ENCODE data around the gene MOV10L1. TPM values are rescaled to one million over a fixed set of nuclear protein-coding genes. Genes with fewer than 3 reads are reported as not detected.

MOV10L1 gene
- total RNA-seq, 2 experiments from 2014 or later = not detected

- Histone ChIP-seq H3K36me3 (ENCODE audit: insufficient read depth, low read length) (no peaks in the 10 kb centered on the region), H3K27me3 (ENCODE audit: control insufficient read depth in 1 of 2, insufficient read depth in 2 of 2, low read length in 2 of 2) (peaks cover 0 to 2% of the 10 kb centered on the region in 2 experiments), H3K27ac (ENCODE audit: low read depth in 1 of 2, low read length in 2 of 2) (no peak overlapping the region), H3K9me3 (ENCODE audit: control insufficient read depth in 1 of 2, insufficient read depth in 1 of 2, low read length in 2 of 2) (peaks cover 0 to 14% of the 10 kb centered on the region in 2 experiments), H3K4me3 (ENCODE audit: low read length) (no peak overlapping the region), H3K4me1 (ENCODE audit: insufficient read depth, low read length) (peaks cover 10% of the 10 kb centered on the region)
- no peak for TF ChIP-seq CTCF (IDR thresholded peaks at IDR 0.05)
- H3K27me3 Mint-ChIP-seq = peaks cover 8% of the 10 kb centered on the region
- no peak overlapping the region for H3K27ac Mint-ChIP-seq
- intact Hi-C loops (cut with DNase I, micrococcal nuclease) = no loop called here
- no peak overlapping the region for H3K4me3 Mint-ChIP-seq
- peaks cover 2% of the 10 kb centered on the region for H3K4me1 Mint-ChIP-seq (ENCODE audit: low read depth)
- ChIA-PET CTCF (no interaction called here), POLR2A (no interaction called here)
- ATAC-seq (ENCODE audit: poor library complexity) (no peak), DNase-seq (no peak)
- no peaks in the 10 kb centered on the region for H3K36me3 Mint-ChIP-seq (ENCODE audit: low read depth)
- H3K9me3 Mint-ChIP-seq = no peaks in the 10 kb centered on the region
These were observed 41.0 kb upstream of the MOV10L1 start for GRCh38 chr22:50048836-50049235.

- peaks cover 0 to 21% of the 10 kb centered on the region in 2 experiments for H3K9me3 ChIP-seq (ENCODE audit: control insufficient read depth in 1 of 2, insufficient read depth in 1 of 2, low read length in 2 of 2)
- no peaks in the 10 kb centered on the region for H3K36me3 ChIP-seq (ENCODE audit: insufficient read depth, low read length)
- TF ChIP-seq CTCF (IDR thresholded peaks at IDR 0.05) = no peak
- ATAC-seq (ENCODE audit: poor library complexity) (no peak), DNase-seq (no peak)
- Mint-ChIP-seq H3K36me3 (ENCODE audit: low read depth) (no peaks in the 10 kb centered on the region), H3K27ac (no peak overlapping the region), H3K4me3 (no peak overlapping the region), H3K27me3 (peaks cover 11% of the 10 kb centered on the region), H3K4me1 (ENCODE audit: low read depth) (no peaks in the 10 kb centered on the region), H3K9me3 (no peaks in the 10 kb centered on the region)
- intact Hi-C loops (cut with DNase I, micrococcal nuclease) = no loop called here
- no peak overlapping the region for H3K4me3 ChIP-seq (ENCODE audit: low read length)
- peaks cover 7% of the 10 kb centered on the region for H3K4me1 ChIP-seq (ENCODE audit: insufficient read depth, low read length)
- peaks cover 0 to 5% of the 10 kb centered on the region in 2 experiments for H3K27me3 ChIP-seq (ENCODE audit: control insufficient read depth in 1 of 2, insufficient read depth in 2 of 2, low read length in 2 of 2)
- ChIA-PET POLR2A (no interaction called here), CTCF (no interaction called here)
- no peak overlapping the region for H3K27ac ChIP-seq (ENCODE audit: low read depth in 1 of 2, low read length in 2 of 2)
These were observed 40.3 kb upstream of the MOV10L1 start for GRCh38 chr22:50049299-50050195.

GRCh38 chr22:50051930-50052329 lies 37.9 kb upstream of the MOV10L1 start:
- TF ChIP-seq CTCF (IDR thresholded peaks at IDR 0.05) = no peak
- no peaks in the 10 kb centered on the region for H3K4me1 ChIP-seq (ENCODE audit: insufficient read depth, low read length)
- H3K27me3 ChIP-seq (ENCODE audit: control insufficient read depth in 1 of 2, insufficient read depth in 2 of 2, low read length in 2 of 2) = peaks cover 6 to 10% of the 10 kb centered on the region in 2 experiments
- H3K4me1 Mint-ChIP-seq (ENCODE audit: low read depth) = no peaks in the 10 kb centered on the region
- peaks cover 30% of the 10 kb centered on the region for H3K27me3 Mint-ChIP-seq
- H3K27ac ChIP-seq (ENCODE audit: low read depth in 1 of 2, low read length in 2 of 2) = no peak overlapping the region
- H3K36me3 ChIP-seq (ENCODE audit: insufficient read depth, low read length) = no peaks in the 10 kb centered on the region
- H3K27ac Mint-ChIP-seq = no peak overlapping the region
- no peak overlapping the region for H3K4me3 Mint-ChIP-seq
- no peak for ATAC-seq (ENCODE audit: poor library complexity)
- no peak overlapping the region for H3K4me3 ChIP-seq (ENCODE audit: low read length)
- H3K9me3 ChIP-seq (ENCODE audit: control insufficient read depth in 1 of 2, insufficient read depth in 1 of 2, low read length in 2 of 2) = peaks cover 0 to 21% of the 10 kb centered on the region in 2 experiments
- H3K9me3 Mint-ChIP-seq = no peaks in the 10 kb centered on the region
- H3K36me3 Mint-ChIP-seq (ENCODE audit: low read depth) = no peaks in the 10 kb centered on the region
- ChIA-PET CTCF (no interaction called here), POLR2A (no interaction called here)
- intact Hi-C loops (cut with DNase I, micrococcal nuclease) = no loop called here
- no peak for DNase-seq
